Spleen (tissue), 11 donors: ENCODE data around the gene LMNB1. TPM values are rescaled to one million over a fixed set of nuclear protein-coding genes. Genes with fewer than 3 reads are reported as not detected.

Source experiments
- DNase-seq: peaks from one replicate; pipeline ENCODE4 v3.0.0-alpha.2; 2020
- H3K27ac ChIP-seq, 8 donors: fragments of 200-600 bp; sonication (generic) in 7 of 8; 1 replicate in 4 of 8; 2 replicates in 4 of 8; pipeline versions ENCODE4 v1.5.0 to v1.8.0; 2016 to 2021; ENCODE audit warnings: inconsistent platforms in 4 of 8, mild to moderate bottlenecking in 4 of 8, moderate library complexity in 1 of 8
- H3K27me3 ChIP-seq, 7 donors: fragments of 200-600 bp; sonication (generic) in 6 of 7; replicated peaks in 1 of 7; 1 replicate in 4 of 7; 2 replicates in 3 of 7; pipeline versions ENCODE4 v1.5.0 to v1.8.0; 2016 to 2021; ENCODE audit warnings: inconsistent platforms in 3 of 7, mild to moderate bottlenecking in 1 of 7
- H3K36me3 ChIP-seq, 6 donors: fragments of 200-600 bp; sonication (generic) in 5 of 6; 1 replicate in 4 of 6; 2 replicates in 2 of 6; pipeline versions ENCODE4 v1.5.0 to v1.8.0; 2016 to 2021; ENCODE audit warnings: inconsistent platforms in 2 of 6
- H3K4me1 ChIP-seq, 6 donors: fragments of 200-600 bp; sonication (generic) in 5 of 6; 1 replicate in 3 of 6; 2 replicates in 3 of 6; pipeline versions ENCODE4 v1.5.0 to v1.8.0; 2016 to 2021; ENCODE audit warnings: inconsistent platforms in 3 of 6
- H3K4me3 ChIP-seq, 8 donors: fragments of 200-600 bp; sonication (generic) in 7 of 8; 1 replicate in 4 of 8; 2 replicates in 4 of 8; pipeline versions ENCODE4 v1.5.0 to v1.8.0; 2016 to 2021; ENCODE audit warnings: inconsistent platforms in 4 of 8, mild to moderate bottlenecking in 4 of 8, moderate library complexity in 2 of 8
- H3K9me3 ChIP-seq, 8 donors: fragments of 200-600 bp; sonication (generic) in 7 of 8; 1 replicate in 4 of 8; 2 replicates in 4 of 8; pipeline versions ENCODE4 v1.5.0 to v1.8.0; 2016 to 2021; ENCODE audit warnings: inconsistent platforms in 4 of 8
- CTCF ChIP-seq, 11 experiments: fragments of 200-600 bp in 7 of 11; fragments of 450-650 bp in 4 of 11; sonication (generic) in 4 of 11; IDR thresholded peaks in 8 of 11; conservative IDR thresholded peaks in 3 of 11; 1 replicate in 7 of 11; 2 replicates in 4 of 11; pipeline versions ENCODE4 v1.4.0 to v1.8.0; 2016 to 2021; ENCODE audit warnings: antibody characterized with exemption in 11 of 11, inconsistent platforms in 4 of 11, mild to moderate bottlenecking in 1 of 11
- POLR2A ChIP-seq, 3 donors: fragments of 450-650 bp; IDR thresholded peaks; one replicate each; pipeline ENCODE4 v1.5.1; 2017; ENCODE audit warnings: antibody characterized with exemption in 3 of 3, mild to moderate bottlenecking in 1 of 3
- POLR2AphosphoS5 ChIP-seq, 3 donors: sonication (generic); formaldehyde crosslinking; IDR thresholded peaks; one replicate each; pipeline ENCODE4 v1.5.1; 2017; ENCODE audit warnings: antibody characterized with exemption in 3 of 3
- WGBS, 5 donors: extraction: QIAGEN DNeasy Blood & Tissue Kit in 3 of 5; methylation state at CpG; one replicate each; pipeline versions ENCODE4 v1.1.5 to v1.1.7; 2013 to 2018; 5-methylcytosine and 5-hydroxymethylcytosine counted together
- intact Hi-C: fragments of 100-400 bp; cut with DNase I; formaldehyde crosslinking; loops from one replicate; pipeline ENCODE4 v1.15.0; 2023; ENCODE audit warnings: low total_unique reads
- polyA plus RNA-seq, 3 donors: library from polyadenylated mRNA; stranded (reverse); fragments of 200-250 nt; gene quantifications; one replicate each; pipeline ENCODE4 v1.2.1, GENCODE V29; 2013
- total RNA-seq, 7 donors: library from RNA; depleted of rRNA in 3 of 7; stranded (reverse); fragments of >200 nt in 3 of 7; fragmentation: NEBNext Ultra II Directional in 4 of 7; extraction: Animal tissue kit (Norgen Biotek cat#: 25700) in 4 of 7; gene quantifications; one replicate each; pipeline versions ENCODE4 v1.1.0 to v1.2.1, GENCODE V29; 2016 to 2021
- donor health status: healthy with polysubstance abuse.
- donor health status: DM: no; HTN: no; CAD: no; lungs with moderate emphysema.
- donor health status: DM: no; HTN: no; CAD: no.
- donor health status: Bipolar disorder and iron deficiency.
- donor health status: healthy.
- donor health status: DM: no; HTN: no; CAD: no.
- donor health status: DM: yes; HTN: yes; CAD: no.

Gene LMNB1
- total and polyA plus RNA-seq, 10 donors = 7.5 to 68.8 (median 27.8) TPM

- intact Hi-C loops = no loop called here
- Histone ChIP-seq H3K27ac (peak overlapping the region in 4 of 8 donors; percentile 8 to 30 (median 21)), H3K9me3 (no peaks in the 10 kb centered on the region), H3K36me3 (no peaks in the 10 kb centered on the region), H3K4me1 (peaks cover 0 to 44% (median 24%) of the 10 kb centered on the region in 6 donors), H3K4me3 (no peak overlapping the region), H3K27me3 (no peaks in the 10 kb centered on the region)
- DNase-seq = no peak
- 41 to 46% (median 42%) methylated on average over 8 of the region's 8 CpGs for WGBS, 5 donors
- TF ChIP-seq POLR2A (IDR thresholded peaks at IDR 0.05) (no peak), POLR2AphosphoS5 (IDR thresholded peaks at IDR 0.05) (peak in 1 of 3 donors; percentile 63)
Observed at GRCh38 chr5:126855266-126855665, 78.3 kb downstream of the LMNB1 start.

- intact Hi-C loops = no loop called here
- no peaks in the 10 kb centered on the region for H3K36me3 ChIP-seq
- 85 to 94% (median 89%) methylated on average over 13 of the region's 13 CpGs for WGBS, 5 donors
- no peak overlapping the region for H3K4me3 ChIP-seq
- H3K27me3 ChIP-seq = no peaks in the 10 kb centered on the region
- H3K27ac ChIP-seq = no peak overlapping the region
- no peak for DNase-seq
- H3K4me1 ChIP-seq = peaks cover 0 to 25% (median 11%) of the 10 kb centered on the region in 6 donors
- no peaks in the 10 kb centered on the region for H3K9me3 ChIP-seq
- TF ChIP-seq POLR2AphosphoS5 (IDR thresholded peaks at IDR 0.05) (no peak), CTCF (IDR thresholded peaks at IDR 0.05 in 8 of 11, conservative IDR thresholded peaks at IDR 0.05 in 3 of 11) (no peak)
Observed at GRCh38 chr5:126857472-126858410, 80.8 kb downstream of the LMNB1 start.

GRCh38 chr5:126858441-126858840 is 81.5 kb downstream of the LMNB1 start:
- Histone ChIP-seq H3K4me3 (no peak overlapping the region), H3K36me3 (no peaks in the 10 kb centered on the region), H3K27me3 (no peaks in the 10 kb centered on the region), H3K27ac (no peak overlapping the region), H3K9me3 (no peaks in the 10 kb centered on the region), H3K4me1 (peaks cover 0 to 18% (median 9%) of the 10 kb centered on the region in 6 donors)
- 85 to 97% (median 95%) methylated on average over 10 to 11 of the region's 11 CpGs for WGBS, 5 donors
- TF ChIP-seq POLR2A (IDR thresholded peaks at IDR 0.05) (no peak), POLR2AphosphoS5 (IDR thresholded peaks at IDR 0.05) (no peak), CTCF (IDR thresholded peaks at IDR 0.05 in 8 of 11, conservative IDR thresholded peaks at IDR 0.05 in 3 of 11) (no peak)
- intact Hi-C loops = no loop called here
- DNase-seq = no peak

- DNase-seq = no peak
- intact Hi-C loops = no loop called here
- 94 to 98% (median 98%) methylated on average over 4 of the region's 4 CpGs for WGBS, 5 donors
- no peak overlapping the region for H3K4me3 ChIP-seq
- H3K9me3 ChIP-seq = no peaks in the 10 kb centered on the region
- peaks cover 0 to 14% (median 4%) of the 10 kb centered on the region in 6 donors for H3K4me1 ChIP-seq
- no peak overlapping the region for H3K27ac ChIP-seq
- peaks cover 0 to 7% (median 0%) of the 10 kb centered on the region in 6 donors for H3K36me3 ChIP-seq
- no peaks in the 10 kb centered on the region for H3K27me3 ChIP-seq
- no peak for TF ChIP-seq POLR2AphosphoS5 (IDR thresholded peaks at IDR 0.05)
- no peak for TF ChIP-seq CTCF (IDR thresholded peaks at IDR 0.05 in 8 of 11, conservative IDR thresholded peaks at IDR 0.05 in 3 of 11)
- no peak for TF ChIP-seq POLR2A (IDR thresholded peaks at IDR 0.05)
Observed at GRCh38 chr5:126863402-126863801, 86.5 kb downstream of the LMNB1 start.
